HG03575 (cell line): Measurements from ENCODE around the gene LDLRAD3.

Experiments used
- ATAC-seq: cut with Tn5 transposase; IDR thresholded peaks from one replicate; pipeline ENCODE4 v1.9.1; 2021; ENCODE audit not compliant: unreplicated experiment, insufficient number of reproducible peaks, low FRiP score; ENCODE audit errors: extremely low read depth

The LDLRAD3 gene

GRCh38 chr11:36196411-36196998, 252.6 kb downstream of the LDLRAD3 start:
- ATAC-seq: no peak

GRCh38 chr11:36201411-36201810, 257.5 kb downstream of the LDLRAD3 start:
- no peak for ATAC-seq

GRCh38 chr11:36205536-36205935, 261.7 kb downstream of the LDLRAD3 start:
- no peak for ATAC-seq

GRCh38 chr11:36210529-36210928, 266.7 kb downstream of the LDLRAD3 start:
- no peak for ATAC-seq

- no peak for ATAC-seq
Measured at GRCh38 chr11:36211761-36212430, 268.0 kb downstream of the LDLRAD3 start.

- ATAC-seq: no peak
Measured at GRCh38 chr11:36212564-36213392, 268.9 kb downstream of the LDLRAD3 start.

GRCh38 chr11:36213393-36213840, 269.6 kb downstream of the LDLRAD3 start:
- ATAC-seq: no peak

- no peak for ATAC-seq
Measured at GRCh38 chr11:36214480-36214879, 270.6 kb downstream of the LDLRAD3 start.

GRCh38 chr11:36214976-36215692, 271.3 kb downstream of the LDLRAD3 start:
- ATAC-seq: no peak

- no peak for ATAC-seq
Measured at GRCh38 chr11:36215693-36216060, 271.8 kb downstream of the LDLRAD3 start.

GRCh38 chr11:36216061-36216615, 272.3 kb downstream of the LDLRAD3 start:
- ATAC-seq: no peak

GRCh38 chr11:36218283-36218921, 274.5 kb downstream of the LDLRAD3 start:
- ATAC-seq: no peak

GRCh38 chr11:36219996-36220395, 276.1 kb downstream of the LDLRAD3 start:
- no peak for ATAC-seq

- ATAC-seq: no peak
Measured at GRCh38 chr11:36222831-36223635, 279.2 kb downstream of the LDLRAD3 start.

- ATAC-seq: no peak
Measured at GRCh38 chr11:36224209-36224882, 280.5 kb downstream of the LDLRAD3 start.

GRCh38 chr11:36227044-36227443, 283.2 kb downstream of the LDLRAD3 start:
- ATAC-seq: no peak

GRCh38 chr11:36228689-36229088, 284.8 kb downstream of the LDLRAD3 start:
- no peak for ATAC-seq
